Cerebellar nuclear complex (tissue), 1 donor: Measurements from ENCODE around the gene CAMTA1.

Experiments
- DNase-seq, 2 experiments: peaks; one replicate each; lab custom pipeline; 2025; lab: John Stamatoyannopoulos, UW

Gene CAMTA1

GRCh38 chr1:6979003-6979613 is 193.9 kb downstream of the CAMTA1 start:
- DNase-seq: no peak

GRCh38 chr1:6981595-6981994 is 196.3 kb downstream of the CAMTA1 start:
- DNase-seq: no peak

- no peak for DNase-seq
Measured at GRCh38 chr1:6982443-6982842, 197.2 kb downstream of the CAMTA1 start.

DNA sequence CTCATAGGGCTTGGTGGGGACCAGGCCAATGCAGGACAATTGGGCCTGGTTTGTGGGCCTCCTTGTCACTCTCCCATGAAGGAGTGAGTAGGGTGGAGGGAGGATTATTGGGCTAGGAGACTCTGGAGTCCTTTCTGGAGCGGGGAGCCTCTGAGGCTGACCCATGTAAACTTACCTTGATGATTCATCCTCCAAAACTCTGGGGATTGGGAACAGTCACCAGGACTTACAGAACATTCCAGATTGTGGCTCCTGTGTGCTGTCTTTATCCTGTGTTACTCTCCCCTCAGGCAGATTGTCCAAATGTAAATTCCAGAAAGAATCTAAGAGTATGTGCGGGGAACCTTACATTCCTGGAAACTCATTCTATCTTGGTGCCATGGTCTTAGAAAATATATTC is 197.6 kb downstream of the CAMTA1 start:
- DNase-seq: no peak

- no peak for DNase-seq
Measured at GRCh38 chr1:6984536-6984935, 199.3 kb downstream of the CAMTA1 start.

GRCh38 chr1:6984986-6985385 is 199.7 kb downstream of the CAMTA1 start:
- DNase-seq: no peak

DNA sequence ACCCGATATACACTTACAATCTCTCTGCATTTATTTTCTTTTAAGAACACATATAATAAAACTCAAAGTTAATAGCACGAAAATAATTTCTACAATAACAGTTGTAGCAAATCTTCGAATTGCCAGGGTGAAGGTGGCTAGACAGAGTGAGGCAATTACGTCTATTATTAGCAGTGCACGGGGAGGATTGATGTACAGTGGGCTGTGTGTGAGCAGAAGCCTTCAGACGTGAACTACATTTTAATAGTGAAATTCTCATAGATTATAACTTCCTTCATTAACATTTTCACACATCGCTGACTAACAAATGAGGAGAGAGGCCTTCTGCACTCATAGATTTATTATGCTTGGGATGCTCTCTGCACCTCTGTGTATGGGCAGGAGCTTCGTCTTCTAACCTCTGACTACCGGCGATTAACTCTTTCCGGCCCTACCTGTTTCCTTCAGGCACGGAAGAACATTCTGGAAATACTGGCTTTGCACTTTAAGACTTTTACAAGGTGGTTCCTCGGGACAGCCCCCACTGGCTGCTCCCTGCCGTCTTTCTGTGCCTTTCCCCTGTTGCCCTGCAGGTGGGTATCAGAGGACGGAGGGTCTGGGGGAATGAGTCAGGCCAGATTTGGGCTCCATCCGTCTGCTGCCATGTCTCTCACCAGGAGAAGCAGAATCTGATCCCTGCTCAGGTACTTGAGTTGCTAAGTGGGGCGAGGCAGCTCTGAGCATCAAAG is 200.5 kb downstream of the CAMTA1 start:
- DNase-seq: no peak

GRCh38 chr1:6986281-6986680 is 201.0 kb downstream of the CAMTA1 start:
- no peak for DNase-seq

GRCh38 chr1:6987940-6988339 is 202.7 kb downstream of the CAMTA1 start:
- DNase-seq: no peak

DNA sequence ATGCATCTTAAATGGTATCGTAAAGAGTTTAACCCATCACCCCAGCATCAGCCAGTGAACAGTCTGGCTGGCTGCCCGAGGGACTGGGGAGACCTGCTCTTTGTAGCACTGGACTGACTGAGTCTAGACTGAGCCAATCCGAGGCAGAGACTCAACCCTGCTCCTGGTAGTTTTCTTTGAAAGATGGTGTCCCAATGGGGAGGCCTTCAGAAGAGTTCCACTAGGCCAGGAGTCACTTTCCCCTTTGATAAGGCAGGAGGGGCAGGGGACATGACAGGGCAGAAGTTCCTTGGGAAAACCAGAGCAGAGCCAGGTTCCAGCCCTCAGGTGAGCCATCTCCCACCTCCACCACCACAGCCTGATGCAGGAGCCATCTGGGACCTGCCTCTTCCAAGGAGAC is 203.5 kb downstream of the CAMTA1 start:
- no peak for DNase-seq

GRCh38 chr1:6989212-6990159 is 204.2 kb downstream of the CAMTA1 start:
- DNase-seq: no peak

GRCh38 chr1:6991266-6991665 is 206.0 kb downstream of the CAMTA1 start:
- no peak for DNase-seq

DNA sequence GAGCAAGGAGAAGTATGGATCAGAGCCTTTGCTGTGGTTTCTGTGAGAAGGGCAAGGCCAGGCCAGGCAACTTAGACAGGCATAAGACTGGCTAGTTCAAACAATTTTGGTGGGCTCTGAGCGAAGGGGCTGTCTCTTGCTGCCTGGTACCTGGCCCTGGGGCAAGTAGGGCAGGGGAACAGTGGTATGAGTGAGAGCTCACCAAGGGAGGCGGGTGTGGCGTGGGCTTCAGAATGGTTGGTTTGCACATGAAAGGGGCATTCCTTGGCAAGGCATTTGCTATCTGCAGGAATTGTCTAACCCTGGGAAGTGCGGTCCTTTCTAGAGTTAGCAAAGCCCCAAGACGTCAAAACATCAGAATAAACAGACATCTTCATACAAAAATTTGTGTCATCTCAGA is 210.5 kb downstream of the CAMTA1 start:
- DNase-seq: no peak

GRCh38 chr1:6996371-6996770 is 211.1 kb downstream of the CAMTA1 start:
- DNase-seq: no peak

DNA sequence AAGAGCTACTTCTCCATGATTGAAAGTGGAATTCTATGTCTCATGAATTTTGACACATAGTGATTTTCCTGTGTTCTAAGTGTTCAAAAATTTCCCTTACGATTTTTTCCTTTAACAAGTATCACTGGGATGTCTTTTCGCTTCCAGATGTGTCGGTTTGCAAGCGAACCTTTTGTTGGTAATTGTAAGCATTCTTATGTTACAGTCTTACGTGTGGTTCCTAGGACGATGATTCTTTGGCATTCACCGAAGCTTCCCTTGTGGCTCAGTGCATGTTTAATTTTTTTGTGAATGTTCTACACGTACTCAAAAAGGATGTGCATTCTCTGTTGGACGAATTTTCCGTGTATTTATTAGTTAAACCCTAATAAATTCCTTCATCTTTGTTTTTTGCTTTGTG is 211.6 kb downstream of the CAMTA1 start:
- no peak for DNase-seq

GRCh38 chr1:6998267-6998666 is 213.0 kb downstream of the CAMTA1 start:
- DNase-seq: no peak

GRCh38 chr1:6999826-7000225 is 214.6 kb downstream of the CAMTA1 start:
- DNase-seq: no peak

DNA sequence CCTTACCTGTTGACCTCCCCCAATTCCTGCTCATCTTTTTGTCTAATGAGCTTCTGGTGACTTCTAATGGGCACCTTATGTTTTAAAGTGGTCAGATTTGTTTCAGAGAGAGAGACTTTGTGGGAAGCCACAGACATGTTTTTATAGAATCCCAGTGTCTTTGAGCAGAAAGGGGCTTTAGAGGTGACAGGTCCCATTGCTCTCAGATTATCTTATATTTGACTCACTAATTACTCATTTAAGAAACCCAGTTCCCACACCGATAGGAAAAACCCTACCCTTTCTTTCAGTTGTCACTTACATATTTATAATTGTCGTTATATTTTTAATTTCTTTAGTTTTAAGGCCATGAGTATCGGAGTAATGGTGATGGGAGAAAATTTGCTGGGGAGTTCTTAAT is 215.5 kb downstream of the CAMTA1 start:
- no peak for DNase-seq

DNA sequence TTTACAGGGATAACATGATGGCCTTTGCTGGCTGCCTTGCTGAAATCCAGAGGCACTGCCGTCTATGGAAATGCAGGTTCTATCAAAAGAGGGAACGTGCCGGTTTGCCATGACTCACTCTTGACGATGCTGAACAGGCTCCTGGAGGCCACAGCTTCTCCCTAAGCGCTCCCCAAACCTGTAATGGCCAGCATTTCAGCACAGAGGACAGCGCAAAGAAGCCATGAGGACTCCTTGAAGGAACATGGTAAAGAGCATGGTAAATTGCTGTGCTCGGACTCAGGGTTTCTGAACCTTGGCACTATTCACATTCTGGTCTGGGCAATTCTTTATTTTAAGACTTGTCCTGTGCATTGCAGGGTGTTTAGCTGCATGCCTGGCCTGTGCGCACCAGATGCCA is 217.5 kb downstream of the CAMTA1 start:
- DNase-seq: no peak

- no peak for DNase-seq
Measured at GRCh38 chr1:7003676-7004075, 218.4 kb downstream of the CAMTA1 start.

- peak in 1 of 2 experiments; percentile 17 for DNase-seq
Measured at GRCh38 chr1:7004181-7004580, 218.9 kb downstream of the CAMTA1 start.

DNA sequence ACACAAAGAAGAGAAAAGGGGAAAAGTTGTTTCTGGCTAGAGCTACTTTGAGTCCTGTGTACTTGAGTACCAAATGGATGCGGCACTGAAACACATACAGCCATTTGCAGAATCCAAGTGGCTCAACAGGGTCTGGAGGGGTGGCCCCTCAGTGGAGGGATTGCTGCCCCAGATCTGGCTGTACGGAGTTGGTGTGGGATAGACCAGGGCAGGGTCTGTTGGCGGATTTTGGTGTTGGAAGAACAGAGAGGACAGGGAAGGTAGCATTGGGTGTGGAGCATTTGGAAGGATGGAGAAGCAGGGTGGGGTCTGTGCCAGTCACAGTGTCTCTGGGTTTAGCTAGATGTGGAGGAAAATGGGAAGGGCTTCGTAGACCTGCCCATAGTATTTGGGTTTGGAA is 220.5 kb downstream of the CAMTA1 start:
- DNase-seq: no peak
